Glutamatergic neuron (in vitro differentiated cells): ENCODE data around the gene GLI1. TPM values are rescaled to one million over a fixed set of nuclear protein-coding genes. Genes with fewer than 3 reads are reported as not detected.

Source experiments
- DNase-seq: peaks from one replicate; pipeline ENCODE4 v3.0.0; 2022
- H3K27ac Mint-ChIP-seq: one replicate; pipeline ENCODE4 v1.8.0; 2020; ENCODE audit warnings: mild to moderate bottlenecking, mixed read lengths, inconsistent platforms; ENCODE audit not compliant: unreplicated experiment
- H3K27me3 Mint-ChIP-seq: one replicate; pipeline ENCODE4 v1.8.0; 2020; ENCODE audit warnings: mild to moderate bottlenecking, moderate library complexity, mixed read lengths, inconsistent platforms; ENCODE audit not compliant: unreplicated experiment
- H3K36me3 Mint-ChIP-seq: one replicate; pipeline ENCODE4 v1.8.0; 2020; ENCODE audit warnings: mild to moderate bottlenecking, mixed read lengths, inconsistent platforms; ENCODE audit not compliant: unreplicated experiment
- H3K4me1 Mint-ChIP-seq: one replicate; pipeline ENCODE4 v1.8.0; 2020; ENCODE audit warnings: mild to moderate bottlenecking, low read depth, mixed read lengths, inconsistent platforms; ENCODE audit not compliant: unreplicated experiment
- H3K4me3 Mint-ChIP-seq: one replicate; pipeline ENCODE4 v1.8.0; 2020; ENCODE audit warnings: mild to moderate bottlenecking, mixed read lengths, inconsistent platforms; ENCODE audit not compliant: unreplicated experiment
- H3K9me3 Mint-ChIP-seq: one replicate; pipeline ENCODE4 v1.8.0; 2020; ENCODE audit warnings: mild to moderate bottlenecking, moderate library complexity, mixed read lengths, inconsistent platforms; ENCODE audit not compliant: unreplicated experiment
- CTCF ChIP-seq: fragments of 200-600 bp; sonication (generic); IDR thresholded peaks from one replicate; pipeline ENCODE4 v1.5.0; 2021; ENCODE audit not compliant: partially characterized antibody, unreplicated experiment
- total RNA-seq: library from RNA; stranded (reverse); fragmentation: NEBNext Ultra II Directional; extraction: Animal tissue kit (Norgen Biotek cat#: 25700); gene quantifications from one replicate; pipeline ENCODE4 v1.2.1, GENCODE V29; 2021; ENCODE audit not compliant: unreplicated experiment

Gene GLI1
- total RNA-seq, 1 donor from 2014 or later = 2.3 TPM

- DNase-seq = peak; percentile 62
- Mint-ChIP-seq H3K27me3 (peaks cover 25% of the 10 kb centered on the region), H3K4me1 (peaks cover 16% of the 10 kb centered on the region), H3K4me3 (peak overlapping the region; percentile 94), H3K36me3 (no peaks in the 10 kb centered on the region), H3K27ac (peak overlapping the region; percentile 52), H3K9me3 (peaks cover 13% of the 10 kb centered on the region)
- TF ChIP-seq CTCF = no peak
Measured at GRCh38 chr12:57461276-57461916, 1.8 kb downstream of the GLI1 start.

- DNase-seq = no peak
- H3K27me3 Mint-ChIP-seq = peaks cover 25% of the 10 kb centered on the region
- H3K4me3 Mint-ChIP-seq = peak overlapping the region; percentile 94
Measured at GRCh38 chr12:57461917-57462250, 2.3 kb downstream of the GLI1 start.

GRCh38 chr12:57462251-57462911 lies 2.8 kb downstream of the GLI1 start:
- DNase-seq = peak; percentile 94
- peaks cover 17% of the 10 kb centered on the region for H3K9me3 Mint-ChIP-seq
- H3K27ac Mint-ChIP-seq = peak overlapping the region; percentile 96
- peaks cover 16% of the 10 kb centered on the region for H3K4me1 Mint-ChIP-seq
- peaks cover 5% of the 10 kb centered on the region for H3K36me3 Mint-ChIP-seq
- peak; percentile 93 for TF ChIP-seq CTCF
- peaks cover 28% of the 10 kb centered on the region for H3K27me3 Mint-ChIP-seq
- H3K4me3 Mint-ChIP-seq = peak overlapping the region; percentile 94

More at GRCh38 chr12:57461917-57462250, 2.3 kb downstream of the GLI1 start:
- no peak for TF ChIP-seq CTCF
- Mint-ChIP-seq H3K9me3 (peaks cover 14% of the 10 kb centered on the region), H3K4me1 (peaks cover 16% of the 10 kb centered on the region), H3K36me3 (peaks cover under 1% of the 10 kb centered on the region), H3K27ac (peak overlapping the region; percentile 52)

- peaks cover 15% of the 10 kb centered on the region for H3K4me1 Mint-ChIP-seq
- H3K27ac Mint-ChIP-seq = peak overlapping the region; percentile 64
- TF ChIP-seq CTCF = peak; percentile 37
- H3K4me3 Mint-ChIP-seq = peak overlapping the region; percentile 94
- no peak for DNase-seq
- peaks cover 15% of the 10 kb centered on the region for H3K9me3 Mint-ChIP-seq
- H3K36me3 Mint-ChIP-seq = peaks cover 5% of the 10 kb centered on the region
- peaks cover 28% of the 10 kb centered on the region for H3K27me3 Mint-ChIP-seq
Measured at GRCh38 chr12:57462912-57463253, 3.3 kb downstream of the GLI1 start.

DNA sequence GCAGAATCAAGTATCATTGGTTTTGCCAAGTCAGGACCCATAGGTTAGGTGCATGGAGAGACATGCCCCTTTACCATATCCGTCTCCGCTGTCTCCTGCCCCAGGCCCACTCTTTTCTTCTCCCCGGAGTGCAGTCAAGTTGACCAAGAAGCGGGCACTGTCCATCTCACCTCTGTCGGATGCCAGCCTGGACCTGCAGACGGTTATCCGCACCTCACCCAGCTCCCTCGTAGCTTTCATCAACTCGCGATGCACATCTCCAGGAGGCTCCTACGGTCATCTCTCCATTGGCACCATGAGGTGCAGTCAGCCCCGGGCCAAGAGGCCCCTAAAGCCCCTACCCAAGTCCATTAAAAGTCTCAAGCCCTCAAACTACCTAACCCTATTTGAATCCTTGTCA lies 5.0 kb downstream of the GLI1 start:
- Mint-ChIP-seq H3K9me3 (peaks cover 10% of the 10 kb centered on the region), H3K36me3 (peaks cover 5% of the 10 kb centered on the region), H3K27ac (no peak overlapping the region), H3K27me3 (peaks cover 23% of the 10 kb centered on the region), H3K4me3 (peak overlapping the region; percentile 48), H3K4me1 (peaks cover 8% of the 10 kb centered on the region)
- DNase-seq = no peak
- no peak for TF ChIP-seq CTCF
